Camera-type eye (tissue), 1 donor: ENCODE results near the gene SPAG17. TPM values are rescaled to one million over a fixed set of nuclear protein-coding genes. Genes with fewer than 3 reads are reported as not detected.

ENCODE experiments used
- total RNA-seq: library from RNA; depleted of rRNA; stranded (reverse); fragments of >200 nt; gene quantifications from one replicate; pipeline ENCODE4 v1.2.3, GENCODE V29; 2014

Gene SPAG17
- total RNA-seq: 13.5 TPM

GRCh38 chr1:118185084-118185832 is at the start of gene SPAG17:
TSS of gene SPAG17 (minus strand) at chr1:118185228. CDS start at chr1:118185157, 71 bp downstream.

DNA sequence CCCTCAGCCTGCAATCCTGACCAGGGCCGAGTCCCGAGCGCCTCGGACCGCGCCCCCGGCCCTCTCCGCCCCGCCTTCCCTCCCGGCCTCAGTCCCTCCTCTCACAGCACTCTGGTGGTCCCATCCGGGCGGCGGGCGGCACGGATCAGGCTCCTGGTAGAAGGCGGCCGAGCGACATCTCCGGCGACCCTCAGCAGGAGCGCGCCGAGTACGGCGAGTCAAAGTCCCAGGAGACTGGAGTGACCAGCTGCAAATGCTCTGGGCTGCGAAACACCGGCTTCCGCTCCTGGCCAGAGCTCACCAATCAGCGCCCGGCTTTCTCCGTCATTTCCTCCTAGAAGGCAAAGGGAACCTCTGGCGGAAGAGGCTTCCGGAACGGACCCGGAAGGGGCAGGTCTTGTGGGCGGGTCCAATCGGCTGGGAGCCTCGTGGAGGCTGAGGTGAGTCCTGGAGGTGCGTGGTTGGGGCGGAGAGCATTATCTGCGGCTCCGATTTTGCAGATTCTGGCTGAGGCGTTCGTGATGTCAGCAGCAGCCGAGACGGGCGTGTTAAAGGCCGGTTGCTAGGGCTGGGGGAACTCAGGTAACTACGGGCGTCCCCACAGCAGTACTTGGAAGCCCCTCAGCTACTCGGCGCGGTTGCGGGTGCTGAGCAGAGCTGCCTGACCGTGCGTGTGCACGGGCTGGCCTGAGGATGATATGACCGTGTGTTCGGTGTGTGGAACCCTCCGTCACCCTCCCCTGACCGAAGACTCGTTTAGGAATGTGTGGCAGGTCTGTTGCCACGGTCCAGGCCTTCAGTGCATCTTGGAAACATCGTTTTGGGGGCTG is 255.5 kb downstream of the SPAG17 start, which contains the start of the genes GDAP2 and WDR3:
GDAP2 (minus strand) TSS at position 279 of the 830 bp plus-strand sequence. CDS start 9,264 bp downstream, outside the sequence.
WDR3 (plus strand) TSS at position 397 of the 830 bp plus-strand sequence. CDS start 3,581 bp downstream, outside the sequence.

